Vagina (tissue), 2 donors: ENCODE data around the gene DLG5.

Experiments
- CTCF ChIP-seq, 3 experiments: fragments of 450-650 bp in 2 of 3; fragments of 200-600 bp in 1 of 3; sonication (generic) in 1 of 3; IDR thresholded peaks; one replicate each; pipeline ENCODE4 v1.5.1; 2017 to 2019; ENCODE audit warnings: antibody characterized with exemption in 3 of 3, mild to moderate bottlenecking in 2 of 3, moderate library complexity in 2 of 3
- POLR2A ChIP-seq, 2 donors: fragments of 450-650 bp; IDR thresholded peaks; one replicate each; pipeline ENCODE4 v1.6.1; 2017; ENCODE audit warnings: antibody characterized with exemption in 2 of 2, mild to moderate bottlenecking in 2 of 2, moderate library complexity in 2 of 2
- POLR2AphosphoS5 ChIP-seq, 2 donors: sonication (generic); formaldehyde crosslinking; IDR thresholded peaks; one replicate each; pipeline ENCODE4 v1.9.0; 2017; ENCODE audit warnings: antibody characterized with exemption in 2 of 2, mild to moderate bottlenecking in 2 of 2, low read depth in 1 of 2; ENCODE audit not compliant: insufficient read depth in 1 of 2

GRCh38 chr10:77899080-77899477, 27.5 kb downstream of the DLG5 start:
- peak in 1 of 2 donors; percentile 2 for TF ChIP-seq POLR2AphosphoS5 (IDR thresholded peaks at IDR 0.05; ENCODE audit: insufficient read depth in 1 of 2, low read depth in 1 of 2)
- TF ChIP-seq POLR2A (IDR thresholded peaks at IDR 0.05): no peak
- no peak for TF ChIP-seq CTCF (IDR thresholded peaks at IDR 0.05)
